Measurements from ENCODE around the gene CEP41. TPM values are rescaled to one million over a fixed set of nuclear protein-coding genes. Genes with fewer than 3 reads are reported as not detected.
A peak's percentile ranks its signal among the peaks of the same experiment; 100 is the strongest.

CEP41 gene
- total and polyA plus RNA-seq, 10 of the 15 experiments (the other 5 are each of a cell fraction or from before 2014, with no cell fraction given) = 11.4 to 43.0 (median 24.7) TPM

GRCh38 chr7:130352194-130353074 is 88.4 kb downstream of the CEP41 start (continued):
- TF ChIP-seq POLR2AphosphoS2 (IDR thresholded peaks at IDR 0.05; ENCODE audit: low read depth, low read length) (no peak), ELK1 (IDR thresholded peaks at IDR 0.05; ENCODE audit: low read depth, low read length) (no peak)

- no peaks in the 10 kb centered on the region for H3K27me3 ChIP-seq (replicated peaks in 1 of 2; ENCODE audit: control insufficient read depth in 2 of 2, insufficient read depth in 2 of 2, low read length in 1 of 2)
- POLR2A ChIA-PET = interaction anchor here (0.6 to 0.7 kb wide), 2 partner anchors 41 to 670 kb away, joined by 3 read pairs; no protein-coding TSS in a partner anchor
- peaks cover 21% of the 10 kb centered on the region for H3K4me1 ChIP-seq (ENCODE audit: control insufficient read depth, insufficient read depth, low read length)
- no peak overlapping the region for H3K9ac ChIP-seq (ENCODE audit: control insufficient read depth, insufficient read depth, low read length)
- intact Hi-C loops (cut with micrococcal nuclease; ENCODE audit: unreplicated experiment) = loop anchor here (1.0 kb wide), 1 partner anchor 41 kb away; no protein-coding TSS in a partner anchor
- ATAC-seq (no peak; the same call in 2 of the 3 replicates), DNase-seq (ENCODE audit: low read depth, low spot score) (no peak), FAIRE-seq (no peak)
- RAD21 ChIA-PET (ENCODE audit: unreplicated experiment) = interaction anchor here (0.9 kb wide), 1 partner anchor 13 kb away, joined by 3 read pairs; no protein-coding TSS in a partner anchor
- H3K4me2 ChIP-seq (ENCODE audit: control insufficient read depth, insufficient read depth) = no peak overlapping the region
- no peaks in the 10 kb centered on the region for H3K79me2 ChIP-seq (ENCODE audit: control insufficient read depth, insufficient read depth, low read length)
- H4K20me1 ChIP-seq (ENCODE audit: control insufficient read depth, insufficient read depth) = no peaks in the 10 kb centered on the region
- no peaks in the 10 kb centered on the region for H3K36me3 ChIP-seq (ENCODE audit: control insufficient read depth in 2 of 2, insufficient read depth in 2 of 2, low read length in 1 of 2)
- peak overlapping the region; percentile 73 for H3K27ac ChIP-seq (ENCODE audit: control insufficient read depth, insufficient read depth)
- SMC1A ChIA-PET (ENCODE audit: uncharacterized antibody, unreplicated experiment) = interaction anchor here (1.2 kb wide), 1 partner anchor 14 kb away, joined by 3 read pairs; no protein-coding TSS in a partner anchor
- no peaks in the 10 kb centered on the region for H3K9me3 ChIP-seq (replicated peaks; ENCODE audit: control insufficient read depth, insufficient read depth, low read length)
- H2AFZ ChIP-seq (ENCODE audit: control insufficient read depth, low read depth, low read length) = no peak overlapping the region
- in situ Hi-C loops (cut with MboI) = no loop called here
- TF ChIP-seq MEF2B (IDR thresholded peaks at IDR 0.05; ENCODE audit: partially characterized antibody, poor library complexity, severe bottlenecking) = no peak
- TF ChIP-seq SIN3A (IDR thresholded peaks at IDR 0.05; ENCODE audit: low read depth, low read length) = no peak
- TF ChIP-seq CHD4 (IDR thresholded peaks at IDR 0.05) = no peak
- no peak for TF ChIP-seq KAT2A (conservative IDR thresholded peaks at IDR 0.05; ENCODE audit: control insufficient read depth, low read depth, low read length)
- TF ChIP-seq KDM1A (IDR thresholded peaks at IDR 0.05; ENCODE audit: borderline replicate concordance) = no peak
- no peak for TF ChIP-seq ESRRA (IDR thresholded peaks at IDR 0.05; ENCODE audit: low read length)
- CTCF ChIA-PET = interaction anchor here (0.9 kb wide), 1 partner anchor 14 kb away, joined by 3 read pairs; no protein-coding TSS in a partner anchor
- H3K4me3 ChIP-seq = no peak overlapping the region
- 81% methylated on average over 6 of the region's 6 CpGs for WGBS (ENCODE audit: insufficient coverage, insufficient replicate concordance, low lambda C conversion rate, missing lambda C conversion rate)
- BruUV-seq (replicated peaks) = no TSS peak
These were observed 89.1 kb downstream of the CEP41 start for GRCh38 chr7:130351791-130352090.

All from GM12878 (cell line).